NCI-H1092 treated with DMSO at 0.1 percent for 48 hours (cell line): ENCODE measurements around the gene ALDOA.

ENCODE experiments used
- DNase-seq: peaks from one replicate; lab custom pipeline; 2025; lab: John Stamatoyannopoulos, UW

ALDOA gene

GRCh38 chr16:30116291-30117207 lies 51.0 kb downstream of the ALDOA start:
- no peak for DNase-seq

GRCh38 chr16:30117768-30118167 lies 52.2 kb downstream of the ALDOA start:
- DNase-seq = no peak

GRCh38 chr16:30119428-30119827 lies 53.9 kb downstream of the ALDOA start:
- DNase-seq = no peak
